ENCODE data around the gene FBLN5. TPM values are rescaled to one million over a fixed set of nuclear protein-coding genes. Genes with fewer than 3 reads are reported as not detected.

Gene FBLN5
- polyA plus RNA-seq, 3 donors, result 0.16 TPM; not detected in 2

GRCh38 chr14:91862417-91862816, 85.1 kb downstream of the FBLN5 start:
- peaks cover 0 to 3% of the 10 kb centered on the region in 2 donors for H3K36me3 Mint-ChIP-seq
- H3K27me3 Mint-ChIP-seq (ENCODE audit: low read depth in 3 of 3), result peaks cover 0 to 4% (median 2%) of the 10 kb centered on the region in 3 donors
- Histone ChIP-seq H3K27ac (ENCODE audit: low read depth in 1 of 2, low read length in 2 of 2) (no peak overlapping the region), H3K4me3 (replicated peaks in 1 of 3; ENCODE audit: low read depth in 2 of 3, low read length in 3 of 3) (no peak overlapping the region), H3K4me2 (replicated peaks; ENCODE audit: extremely low read depth, low read length, poor library complexity, severe bottlenecking) (no peak overlapping the region), H3K9me3 (replicated peaks in 1 of 2; ENCODE audit: control insufficient read depth in 1 of 2, insufficient read depth in 1 of 2, low read length in 2 of 2) (no peaks in the 10 kb centered on the region), H3K4me1 (ENCODE audit: control insufficient read depth in 1 of 2, insufficient read depth in 2 of 2, low read length in 2 of 2) (no peaks in the 10 kb centered on the region), H4K20me1 (ENCODE audit: insufficient read depth, low read length) (no peaks in the 10 kb centered on the region), H3K27me3 (ENCODE audit: control insufficient read depth in 2 of 2, insufficient read depth in 2 of 2, low read length in 2 of 2) (no peaks in the 10 kb centered on the region), H3K79me2 (ENCODE audit: insufficient read depth, low read length) (no peaks in the 10 kb centered on the region), H2AFZ (ENCODE audit: insufficient read depth, low read depth, low read length, poor library complexity, severe bottlenecking) (peak overlapping the region; percentile 35), H3K9ac (ENCODE audit: insufficient read depth, low read length, poor library complexity, severe bottlenecking) (no peak overlapping the region), H3K36me3 (replicated peaks in 1 of 2; ENCODE audit: control insufficient read depth in 1 of 2, insufficient read depth in 2 of 2, low read length in 2 of 2) (no peaks in the 10 kb centered on the region)
- TF ChIP-seq CTCF (IDR thresholded peaks at IDR 0.05), result no peak
- H3K9me3 Mint-ChIP-seq, result no peaks in the 10 kb centered on the region
- no peak overlapping the region for H3K4me3 Mint-ChIP-seq
- no peak for DNase-seq
- peaks cover 26% of the 10 kb centered on the region for H3K4me1 Mint-ChIP-seq
- intact Hi-C loops (cut with micrococcal nuclease), result no loop called here
- 53% methylated on average over 3 of the region's 4 CpGs for WGBS (ENCODE audit: insufficient coverage)
- peak overlapping the region in 2 of 7 donors; percentile 5 to 67 for H3K27ac Mint-ChIP-seq

GRCh38 chr14:91861091-91861490, 86.4 kb downstream of the FBLN5 start:
- no peaks in the 10 kb centered on the region for H3K9me3 ChIP-seq (replicated peaks in 1 of 2; ENCODE audit: control insufficient read depth in 1 of 2, insufficient read depth in 1 of 2, low read length in 2 of 2)
- Mint-ChIP-seq H3K27ac (peak overlapping the region in 4 of 7 donors; percentile 20 to 54 (median 50)), H3K4me3 (peak overlapping the region in 1 of 2 donors; percentile 0), H3K36me3 (peaks cover 0 to 3% of the 10 kb centered on the region in 2 donors), H3K9me3 (no peaks in the 10 kb centered on the region), H3K4me1 (peaks cover 26% of the 10 kb centered on the region), H3K27me3 (ENCODE audit: low read depth in 3 of 3) (peaks cover 0 to 2% (median 2%) of the 10 kb centered on the region in 3 donors)
- H3K27me3 ChIP-seq (ENCODE audit: control insufficient read depth in 2 of 2, insufficient read depth in 2 of 2, low read length in 2 of 2), result no peaks in the 10 kb centered on the region
- no peaks in the 10 kb centered on the region for H4K20me1 ChIP-seq (ENCODE audit: insufficient read depth, low read length)
- H3K4me2 ChIP-seq (replicated peaks; ENCODE audit: extremely low read depth, low read length, poor library complexity, severe bottlenecking), result no peak overlapping the region
- H3K79me2 ChIP-seq (ENCODE audit: insufficient read depth, low read length), result no peaks in the 10 kb centered on the region
- H3K4me1 ChIP-seq (ENCODE audit: control insufficient read depth in 1 of 2, insufficient read depth in 2 of 2, low read length in 2 of 2), result no peaks in the 10 kb centered on the region
- WGBS (ENCODE audit: insufficient coverage), result 62% methylated on average over 2 of the region's 2 CpGs
- H3K4me3 ChIP-seq (replicated peaks in 1 of 3; ENCODE audit: low read depth in 2 of 3, low read length in 3 of 3), result no peak overlapping the region
- no peak overlapping the region for H3K9ac ChIP-seq (ENCODE audit: insufficient read depth, low read length, poor library complexity, severe bottlenecking)
- H2AFZ ChIP-seq (ENCODE audit: insufficient read depth, low read depth, low read length, poor library complexity, severe bottlenecking), result peak overlapping the region; percentile 4
- no peak for DNase-seq
- intact Hi-C loops (cut with micrococcal nuclease), result no loop called here
- no peak for TF ChIP-seq CTCF (IDR thresholded peaks at IDR 0.05)
- no peaks in the 10 kb centered on the region for H3K36me3 ChIP-seq (replicated peaks in 1 of 2; ENCODE audit: control insufficient read depth in 1 of 2, insufficient read depth in 2 of 2, low read length in 2 of 2)
- H3K27ac ChIP-seq (ENCODE audit: low read depth in 1 of 2, low read length in 2 of 2), result no peak overlapping the region

Measured in CD14-positive monocyte (primary cell).